Fibroblast of skin of abdomen (primary cell): ENCODE results near the gene RNU6-9.
A peak's percentile ranks its signal among the peaks of the same experiment; 100 is the strongest.

Experiments used
- DNase-seq: peaks from one replicate; pipeline ENCODE4 v3.0.0-alpha.2; 2013

RNU6-9 gene

DNA sequence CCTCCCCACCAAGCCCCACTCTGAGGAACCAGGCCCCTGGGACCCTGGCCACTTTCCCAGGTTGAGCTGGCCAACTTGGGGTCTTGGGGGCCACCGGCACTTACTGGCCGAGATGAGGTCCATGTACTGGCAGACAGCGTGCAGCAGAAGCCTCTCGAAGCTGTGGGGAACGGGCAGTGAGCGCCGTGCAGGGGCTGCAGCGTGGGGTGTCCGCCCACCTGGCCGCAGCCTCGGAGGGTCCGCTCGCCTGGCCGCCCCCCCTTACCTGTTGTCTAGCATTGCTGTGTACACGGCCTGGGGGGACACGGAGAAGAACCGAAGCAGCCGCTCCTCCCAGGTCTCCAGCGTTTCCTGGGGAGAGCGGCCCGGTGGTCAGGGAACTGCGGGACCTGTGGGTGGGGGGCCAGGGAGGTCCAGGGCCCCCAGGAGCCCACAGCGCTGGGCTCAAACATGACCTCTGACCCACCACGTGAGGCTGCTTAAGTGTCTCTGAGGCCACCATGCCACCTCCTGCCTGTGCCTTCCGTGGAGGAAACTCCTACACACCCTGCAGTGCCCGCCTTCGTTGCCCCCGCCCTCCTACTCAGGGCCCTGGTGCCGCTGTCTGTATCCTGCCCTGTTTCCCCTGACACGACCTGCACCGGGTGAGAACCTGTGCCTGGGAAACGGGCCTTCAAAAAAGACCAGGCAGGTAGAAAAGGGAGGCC is 6.2 kb downstream of the RNU6-9 start:
- DNase-seq: no peak

DNA sequence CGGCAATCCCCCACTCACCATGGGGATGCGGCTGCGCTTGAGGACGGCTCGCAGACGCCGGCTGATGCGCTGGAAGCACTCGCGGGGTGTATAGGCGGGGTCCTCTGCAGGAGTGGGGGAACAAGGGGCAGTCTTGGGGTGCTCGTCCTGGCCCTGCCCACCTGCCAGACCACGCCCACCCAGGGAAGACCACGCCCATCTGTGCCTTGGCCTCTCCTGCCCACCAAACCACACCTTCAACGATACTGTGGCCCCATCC is 6.7 kb downstream of the RNU6-9 start:
- no peak for DNase-seq

GRCh38 chr19:900302-901111 is 7.2 kb downstream of the RNU6-9 start:
- no peak for DNase-seq

DNA sequence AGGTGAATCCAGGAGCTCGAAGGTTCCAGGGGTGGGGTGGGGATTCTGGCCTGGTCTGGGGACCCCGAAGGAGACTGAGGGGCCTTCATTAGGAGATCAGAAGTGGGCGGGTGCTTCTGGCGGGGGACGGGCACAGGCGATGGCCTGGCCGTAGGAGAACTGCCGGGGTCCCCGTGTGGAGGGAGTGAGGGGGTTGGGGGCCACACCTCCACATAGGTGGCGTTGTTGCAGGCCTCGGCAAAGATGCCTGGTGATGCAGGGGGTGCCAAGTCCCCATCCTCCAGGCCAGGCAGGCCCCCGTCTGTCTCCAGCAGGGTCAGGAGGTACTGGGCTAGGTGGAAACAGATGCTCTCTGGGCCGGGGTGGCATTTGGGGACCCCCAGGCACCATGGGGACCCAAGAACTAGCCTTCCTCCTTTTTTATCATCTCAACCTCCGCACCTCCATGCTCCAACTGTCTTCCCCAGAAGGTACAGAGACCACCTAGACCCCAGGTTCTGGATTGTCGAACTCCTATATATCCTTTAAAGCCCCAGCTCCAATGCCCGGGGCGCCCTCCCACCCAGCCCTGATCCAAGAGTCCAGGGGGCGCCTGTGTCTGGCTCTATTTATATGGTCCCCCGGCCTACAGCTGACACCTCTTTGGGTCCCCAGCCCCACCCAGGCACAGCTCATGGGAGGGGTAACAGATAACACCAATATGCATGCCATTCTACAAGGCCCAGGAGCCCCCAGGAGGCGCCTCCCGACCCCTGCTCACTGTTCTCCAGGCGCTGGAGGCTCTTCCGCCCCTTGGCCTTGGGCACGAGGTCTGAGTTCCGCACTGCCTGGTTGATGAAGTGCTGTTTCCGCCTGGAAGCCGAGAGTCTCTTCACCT is 8.2 kb downstream of the RNU6-9 start:
- no peak for DNase-seq

DNA sequence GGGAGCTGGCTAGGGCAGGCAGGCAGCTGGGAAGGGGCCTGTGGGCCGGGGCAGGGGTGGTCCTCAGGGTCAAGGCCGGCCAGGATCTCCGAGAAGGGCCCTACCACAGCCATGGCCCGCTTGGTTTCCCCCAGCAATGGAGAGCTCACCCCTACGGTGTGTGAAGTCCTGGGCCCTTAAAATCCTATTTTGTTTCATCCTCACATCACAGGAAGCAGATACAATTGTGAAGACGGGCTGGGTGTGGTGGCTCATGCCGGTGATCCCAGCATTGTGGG is 8.7 kb downstream of the RNU6-9 start:
- DNase-seq: no peak

GRCh38 chr19:902446-903226 is 9.4 kb downstream of the RNU6-9 start:
- DNase-seq: no peak

GRCh38 chr19:903266-903797 is 10.0 kb downstream of the RNU6-9 start:
- DNase-seq: peak; percentile 39

DNA sequence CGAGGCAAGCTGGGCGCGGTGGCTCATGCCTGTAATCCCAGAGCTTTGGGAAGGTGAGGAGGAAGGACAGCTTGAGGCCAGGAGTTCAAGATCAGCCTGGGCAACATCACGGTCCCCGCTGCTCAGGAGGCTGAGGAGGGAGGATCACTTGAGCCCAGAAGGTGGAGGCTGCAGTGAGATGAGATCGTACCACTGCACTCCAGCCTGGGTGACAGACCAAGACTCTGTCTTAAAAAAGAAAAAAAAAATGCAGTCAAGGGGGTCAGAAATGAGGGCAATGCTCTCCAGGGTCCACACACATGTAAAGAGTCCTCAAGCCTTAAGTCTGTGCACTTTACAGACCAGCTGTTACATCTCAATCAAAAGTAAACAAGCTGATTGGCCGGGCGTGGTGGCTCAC is 11.3 kb downstream of the RNU6-9 start:
- DNase-seq: no peak

DNA sequence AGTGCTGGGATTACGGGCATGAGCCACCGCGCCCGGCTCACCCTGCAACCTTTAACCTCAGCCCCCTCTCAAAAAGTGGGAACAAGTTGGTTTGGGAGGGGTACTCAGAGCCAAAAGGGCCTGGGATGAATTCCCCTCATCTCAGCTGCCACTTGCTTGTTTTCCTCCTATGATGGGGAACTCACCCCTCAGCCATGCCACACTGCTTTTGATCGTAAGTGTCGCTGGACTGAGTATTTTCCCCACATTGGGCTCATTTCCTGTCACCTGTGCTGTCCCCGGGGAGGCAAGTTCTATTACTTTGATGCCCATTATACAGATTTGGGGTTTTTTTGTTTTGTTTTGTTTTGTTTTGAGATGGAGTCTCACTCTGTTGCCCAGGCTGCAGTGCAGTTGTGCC is 13.2 kb downstream of the RNU6-9 start:
- no peak for DNase-seq

- DNase-seq: no peak
These were observed 14.0 kb downstream of the RNU6-9 start for GRCh38 chr19:907183-907853.

GRCh38 chr19:911197-912033 is 18.1 kb downstream of the RNU6-9 start:
- no peak for DNase-seq

GRCh38 chr19:912181-913079 is 19.1 kb downstream of the RNU6-9 start:
- no peak for DNase-seq

GRCh38 chr19:913080-913748 is 19.9 kb downstream of the RNU6-9 start, which contains the start of gene R3HDM4:
R3HDM4 (minus strand) TSS chr19:913219; CDS start chr19:913157, 62 bp downstream.
- DNase-seq: peak; percentile 57

DNA sequence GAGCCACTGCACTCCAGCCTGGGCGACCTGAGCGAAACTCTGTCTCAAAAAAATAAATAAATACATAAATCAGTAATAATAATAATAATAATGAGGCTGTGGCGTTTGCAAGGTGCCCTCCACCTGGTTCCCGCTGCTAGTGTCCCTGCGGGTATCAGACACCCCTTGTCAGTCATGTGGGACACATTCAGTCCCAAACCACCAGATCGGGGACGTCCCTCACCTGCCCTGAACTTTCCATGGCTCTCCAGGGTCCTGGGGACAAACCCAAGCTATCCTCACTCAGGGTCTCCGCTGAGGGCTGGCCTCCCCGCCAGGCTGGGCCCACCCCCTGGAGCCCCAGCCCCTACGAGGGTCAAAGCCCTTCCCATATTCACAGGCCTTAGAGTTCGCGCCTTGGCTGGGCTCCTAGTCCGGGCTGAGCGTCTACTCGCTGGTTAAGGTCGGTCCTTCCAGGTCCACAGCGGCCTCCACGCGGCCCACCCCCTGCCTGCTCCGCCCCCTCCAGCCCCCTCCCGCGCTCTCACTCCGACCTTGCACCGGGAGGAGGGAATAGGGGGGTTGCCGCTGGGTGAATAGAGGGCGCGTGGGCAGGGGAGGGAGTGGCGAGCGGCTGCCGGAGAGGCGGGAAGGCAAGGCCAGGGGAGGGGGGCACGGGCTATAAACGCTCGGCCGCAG is 23.5 kb downstream of the RNU6-9 start:
- DNase-seq: no peak

- no peak for DNase-seq
These were observed 24.3 kb downstream of the RNU6-9 start, which contains the start of gene KISS1R for GRCh38 chr19:917323-918151. KISS1R (plus strand) TSS chr19:917333; CDS start chr19:917503, 170 bp downstream.

GRCh38 chr19:918152-918437 is 24.8 kb downstream of the RNU6-9 start:
- no peak for DNase-seq

GRCh38 chr19:918481-919198 is 25.4 kb downstream of the RNU6-9 start:
- no peak for DNase-seq
